ENCODE measurements around the gene RNF220.

Gene RNF220

DNA sequence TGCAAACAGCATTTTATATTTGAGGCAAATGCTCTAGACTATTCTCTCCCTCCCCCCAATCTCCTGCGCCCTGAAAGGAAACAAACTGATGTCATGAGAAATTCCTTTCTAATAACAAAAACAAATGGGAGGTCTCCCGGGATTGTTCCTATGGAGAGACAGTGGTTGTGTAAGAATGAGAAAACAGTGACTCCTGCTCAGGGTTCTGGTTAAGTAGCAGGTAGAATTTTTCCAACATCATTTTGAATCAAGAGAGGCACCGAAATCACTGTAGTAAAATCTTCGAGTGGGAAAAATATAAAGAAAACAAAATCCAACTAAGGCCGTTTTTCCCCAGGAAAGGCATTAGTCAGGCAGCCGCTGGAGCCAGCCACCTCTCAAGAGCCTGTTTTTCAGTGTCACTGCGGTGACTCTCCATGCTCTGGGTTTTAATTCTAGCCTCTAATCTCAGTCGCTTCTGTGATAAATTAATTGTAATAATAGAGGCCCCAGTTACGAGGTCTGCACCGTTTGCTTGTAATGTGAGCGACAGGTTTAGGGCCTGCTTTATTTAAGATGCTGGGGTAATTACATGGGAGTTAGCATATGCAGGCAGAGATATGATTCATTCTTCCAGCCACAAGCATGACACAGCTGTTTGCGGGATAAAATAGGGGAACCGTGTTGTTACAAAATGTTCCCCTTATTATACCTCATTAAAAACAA, 80.3 kb downstream of the RNF220 start:
- H3K4me3 ChIP-seq (replicated peaks; ENCODE audit: low read depth, low read length), result no peak overlapping the region
- peak; percentile 19 for DNase-seq (ENCODE audit: extremely low read depth, low read depth)

DNA sequence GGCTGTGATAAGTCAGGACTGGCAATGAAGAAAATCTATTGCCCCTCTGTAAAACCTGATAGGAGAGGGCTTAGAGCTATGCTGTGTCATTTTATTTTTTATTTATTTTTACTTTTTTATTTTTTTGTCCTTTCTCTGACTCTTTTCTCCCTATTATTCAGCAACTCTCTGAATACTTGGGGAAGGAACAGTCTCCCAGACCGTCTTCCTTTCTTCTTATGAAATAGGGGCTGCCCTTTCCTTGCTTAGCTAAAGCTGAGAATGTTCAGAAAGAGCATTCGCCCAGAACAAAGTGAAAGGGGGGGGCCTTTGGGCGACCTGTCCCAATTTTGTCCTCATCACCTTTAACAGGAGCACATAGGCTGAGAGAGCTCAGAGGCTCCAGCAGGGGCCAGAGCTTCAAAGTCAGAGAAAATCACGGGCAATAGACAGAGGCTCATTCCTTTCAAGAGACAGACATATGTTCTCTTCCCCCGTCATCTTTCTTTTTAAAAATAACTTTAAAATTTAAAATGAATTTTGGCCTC, 80.9 kb downstream of the RNF220 start:
- no peak overlapping the region for H3K4me3 ChIP-seq (replicated peaks; ENCODE audit: low read depth, low read length)
- no peak for DNase-seq (ENCODE audit: extremely low read depth, low read depth)
- TF ChIP-seq, protein P1, sequence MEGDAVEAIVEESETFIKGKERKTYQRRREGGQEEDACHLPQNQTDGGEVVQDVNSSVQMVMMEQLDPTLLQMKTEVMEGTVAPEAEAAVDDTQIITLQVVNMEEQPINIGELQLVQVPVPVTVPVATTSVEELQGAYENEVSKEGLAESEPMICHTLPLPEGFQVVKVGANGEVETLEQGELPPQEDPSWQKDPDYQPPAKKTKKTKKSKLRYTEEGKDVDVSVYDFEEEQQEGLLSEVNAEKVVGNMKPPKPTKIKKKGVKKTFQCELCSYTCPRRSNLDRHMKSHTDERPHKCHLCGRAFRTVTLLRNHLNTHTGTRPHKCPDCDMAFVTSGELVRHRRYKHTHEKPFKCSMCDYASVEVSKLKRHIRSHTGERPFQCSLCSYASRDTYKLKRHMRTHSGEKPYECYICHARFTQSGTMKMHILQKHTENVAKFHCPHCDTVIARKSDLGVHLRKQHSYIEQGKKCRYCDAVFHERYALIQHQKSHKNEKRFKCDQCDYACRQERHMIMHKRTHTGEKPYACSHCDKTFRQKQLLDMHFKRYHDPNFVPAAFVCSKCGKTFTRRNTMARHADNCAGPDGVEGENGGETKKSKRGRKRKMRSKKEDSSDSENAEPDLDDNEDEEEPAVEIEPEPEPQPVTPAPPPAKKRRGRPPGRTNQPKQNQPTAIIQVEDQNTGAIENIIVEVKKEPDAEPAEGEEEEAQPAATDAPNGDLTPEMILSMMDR (IDR thresholded peaks at IDR 0.05; ENCODE audit: low read depth, low read length, missing control alignments), result no peak

More for the DNA sequence above, 80.3 kb downstream of the RNF220 start:
- TF ChIP-seq, protein P1 (IDR thresholded peaks at IDR 0.05; ENCODE audit: low read depth, low read length, missing control alignments), result no peak

DNA sequence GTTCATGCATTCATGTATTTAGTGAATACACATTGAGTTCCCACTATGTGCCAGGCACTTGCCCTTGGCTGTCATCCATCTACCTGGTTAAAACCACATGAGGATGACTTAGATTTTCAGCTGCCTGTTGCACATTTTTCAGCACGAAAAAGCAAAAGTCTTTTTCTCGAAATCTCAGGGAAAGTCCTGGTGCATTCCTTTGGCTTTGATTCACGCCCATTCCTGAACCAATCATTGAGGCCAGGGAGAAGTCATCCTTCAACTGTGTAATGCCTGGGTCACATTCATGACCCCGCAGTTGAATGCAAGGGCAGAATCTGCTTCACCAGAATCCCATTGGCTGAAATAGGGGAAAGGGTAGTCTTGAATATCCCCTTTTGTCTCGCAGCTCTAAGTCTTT, 84.4 kb downstream of the RNF220 start:
- TF ChIP-seq, protein P1 (IDR thresholded peaks at IDR 0.05; ENCODE audit: low read depth, low read length, missing control alignments), result no peak
- DNase-seq (ENCODE audit: extremely low read depth, low read depth), result no peak
- H3K4me3 ChIP-seq (replicated peaks; ENCODE audit: low read depth, low read length), result no peak overlapping the region

DNA sequence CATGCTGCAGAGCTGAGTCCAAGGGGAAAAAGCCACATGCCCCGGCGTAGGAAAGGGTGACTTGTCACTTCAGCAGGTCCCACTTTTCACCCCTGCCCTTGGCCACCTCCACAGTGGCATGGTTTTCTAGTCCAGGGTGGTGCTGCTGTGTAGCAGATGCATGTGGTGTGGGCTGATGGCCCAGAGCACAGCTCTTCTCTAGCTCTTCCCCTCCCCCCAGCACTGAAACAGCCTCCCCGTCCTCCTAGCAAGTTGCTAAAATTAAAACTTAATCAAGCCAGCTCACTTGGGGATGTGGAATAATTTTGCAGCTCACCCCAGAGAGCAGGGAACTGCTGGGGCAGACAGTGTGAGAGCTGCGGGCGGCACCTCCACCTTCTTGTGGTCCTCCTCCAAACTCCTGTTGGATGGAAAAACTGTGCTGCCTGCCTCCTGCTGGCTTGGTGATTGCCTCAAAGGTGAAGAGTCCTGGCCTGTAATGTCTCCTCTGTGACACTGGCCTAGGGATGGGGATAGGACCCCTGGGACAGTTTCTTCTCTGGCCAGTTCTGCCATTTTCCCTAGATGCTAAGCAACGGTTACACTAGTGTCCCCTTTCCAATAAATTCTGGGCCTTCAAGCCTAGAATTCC, 91.6 kb downstream of the RNF220 start:
- H3K4me3 ChIP-seq (replicated peaks; ENCODE audit: low read depth, low read length), result no peak overlapping the region
- TF ChIP-seq, protein P1 (IDR thresholded peaks at IDR 0.05; ENCODE audit: low read depth, low read length, missing control alignments), result no peak
- no peak for DNase-seq (ENCODE audit: extremely low read depth, low read depth)

DNA sequence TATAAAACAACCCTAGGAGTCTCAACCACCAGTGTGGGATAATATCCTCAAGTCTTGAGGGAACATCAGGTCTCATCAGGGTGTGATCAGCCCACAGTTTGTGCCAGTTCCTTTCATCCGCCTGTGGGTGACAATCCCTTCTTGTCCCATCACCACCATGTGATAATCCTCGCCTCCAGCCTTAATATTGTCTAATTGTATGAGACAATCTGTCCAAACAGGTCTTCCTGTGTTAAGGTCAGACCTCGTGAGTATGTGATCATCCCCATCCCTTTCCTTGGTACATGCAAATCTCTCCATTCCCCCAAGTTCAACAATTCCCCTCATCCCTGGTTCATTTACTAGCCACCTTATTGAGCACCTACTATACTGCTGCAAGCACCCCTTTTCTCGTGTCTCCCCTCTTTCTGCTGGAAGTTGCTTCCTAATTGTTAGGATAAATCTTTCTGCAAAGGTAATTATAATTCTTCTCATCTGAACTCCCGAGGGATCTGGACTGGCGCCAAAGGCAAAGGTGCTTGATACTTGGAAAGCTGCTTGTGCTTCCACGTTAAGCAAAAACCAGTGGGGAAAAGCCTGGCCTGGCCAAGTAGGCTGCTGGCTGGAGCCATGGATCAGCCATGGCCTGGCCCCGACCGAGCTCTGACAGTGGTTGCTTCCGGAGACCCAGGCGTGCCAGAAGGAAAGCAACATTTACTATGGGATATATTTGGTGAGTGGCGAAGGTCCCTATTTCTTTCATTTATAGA, 92.5 kb downstream of the RNF220 start:
- TF ChIP-seq, protein P1 (IDR thresholded peaks at IDR 0.05; ENCODE audit: low read depth, low read length, missing control alignments), result no peak
- no peak overlapping the region for H3K4me3 ChIP-seq (replicated peaks; ENCODE audit: low read depth, low read length)
- DNase-seq (ENCODE audit: extremely low read depth, low read depth), result no peak

DNA sequence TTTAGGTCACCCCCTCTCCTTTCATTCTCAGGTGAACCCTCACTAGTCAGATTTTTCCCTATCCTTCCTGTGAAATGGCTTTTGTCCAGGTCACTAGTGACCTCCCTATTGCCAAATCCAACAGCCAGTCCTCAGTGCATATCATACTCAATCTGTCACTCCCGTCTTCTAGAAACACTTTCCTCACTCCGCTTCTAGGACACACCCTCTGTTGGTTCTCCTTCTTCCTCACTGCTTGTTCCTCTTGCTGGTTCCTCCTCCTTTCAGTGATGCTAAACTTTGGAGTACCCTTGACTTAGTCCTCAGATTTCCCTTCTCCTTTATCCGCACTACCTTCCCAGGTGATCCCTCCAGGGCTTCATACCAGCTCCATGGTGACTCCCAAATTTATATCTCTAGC, 94.3 kb downstream of the RNF220 start:
- no peak overlapping the region for H3K4me3 ChIP-seq (replicated peaks; ENCODE audit: low read depth, low read length)
- TF ChIP-seq, protein P1 (IDR thresholded peaks at IDR 0.05; ENCODE audit: low read depth, low read length, missing control alignments), result no peak
- DNase-seq (ENCODE audit: extremely low read depth, low read depth), result no peak

Data from HFF-Myc (cell line).